HFFc6 (cell line): ENCODE results near the gene VAMP2. TPM values are rescaled to one million over a fixed set of nuclear protein-coding genes. Genes with fewer than 3 reads are reported as not detected.
A peak's percentile ranks its signal among the peaks of the same experiment; 100 is the strongest.

Experiments used
- DNase-seq: peaks from one replicate; pipeline ENCODE4 v3.0.0-alpha.2; 2018
- H3K27ac Mint-ChIP-seq: 2 replicates; pipeline ENCODE4 v1.8.0; 2020; ENCODE audit warnings: mild to moderate bottlenecking, mixed read lengths
- H3K27me3 Mint-ChIP-seq: 2 replicates; pipeline ENCODE4 v1.8.0; 2021; ENCODE audit warnings: mild to moderate bottlenecking, moderate library complexity, mixed read lengths; ENCODE audit not compliant: insufficient read depth
- H3K36me3 Mint-ChIP-seq: 2 replicates; pipeline ENCODE4 v1.8.0; 2021; ENCODE audit warnings: low read depth, mixed read lengths
- H3K4me1 Mint-ChIP-seq: 2 replicates; pipeline ENCODE4 v1.8.0; 2020; ENCODE audit warnings: low read depth, mixed read lengths
- H3K4me3 Mint-ChIP-seq: 2 replicates; pipeline ENCODE4 v1.8.0; 2020; ENCODE audit warnings: mild to moderate bottlenecking, moderate library complexity, mixed read lengths
- H3K9me3 Mint-ChIP-seq: 2 replicates; pipeline ENCODE4 v1.8.0; 2020; ENCODE audit warnings: mild to moderate bottlenecking, mixed read lengths
- CTCF ChIP-seq: fragments of 200-600 bp; sonication (generic); IDR thresholded peaks from 2 replicates; pipeline ENCODE4 v1.5.0; 2021; ENCODE audit warnings: antibody characterized with exemption, mild to moderate bottlenecking
- total RNA-seq, 6 experiments: library from RNA; stranded (reverse); fragmentation: NEBNext Ultra II Directional; extraction: Animal tissue kit (Norgen Biotek cat#: 25700); gene quantifications; 2 replicates in 1 of 6; 3 replicates in 5 of 6; pipeline ENCODE4 v1.2.3, GENCODE V29; 2021

The VAMP2 gene
- total RNA-seq, 6 experiments from 2014 or later = 37.0 to 47.6 (median 44.5) TPM

- Mint-ChIP-seq H3K36me3 (no peaks in the 10 kb centered on the region), H3K27ac (peak overlapping the region; percentile 91), H3K27me3 (peaks cover 25% of the 10 kb centered on the region), H3K9me3 (peaks cover 7% of the 10 kb centered on the region; the same call in 1 of the 2 replicates), H3K4me3 (peak overlapping the region; percentile 88), H3K4me1 (peaks cover 58% of the 10 kb centered on the region)
- DNase-seq = peak; percentile 94
- no peak for TF ChIP-seq CTCF
Observed at GRCh38 chr17:8119581-8120519, 42.9 kb downstream of the VAMP2 start.

GRCh38 chr17:8118769-8119580, 43.8 kb downstream of the VAMP2 start:
- no peaks in the 10 kb centered on the region for H3K36me3 Mint-ChIP-seq
- TF ChIP-seq CTCF = peak; percentile 86
- DNase-seq = peak; percentile 79
- H3K9me3 Mint-ChIP-seq = peaks cover 7% of the 10 kb centered on the region; the same call in 1 of the 2 replicates
- peak overlapping the region; percentile 91 for H3K27ac Mint-ChIP-seq
- peaks cover 49% of the 10 kb centered on the region for H3K4me1 Mint-ChIP-seq
- H3K27me3 Mint-ChIP-seq = peaks cover 28% of the 10 kb centered on the region
- peak overlapping the region; percentile 88 for H3K4me3 Mint-ChIP-seq

GRCh38 chr17:8117980-8118768, 44.6 kb downstream of the VAMP2 start, which contains the start of gene ALOXE3:
Gene ALOXE3, minus strand, starts transcription at chr17:8118514. Its CDS starts 524 bp downstream, at chr17:8117990.
- Mint-ChIP-seq H3K9me3 (peaks cover 7% of the 10 kb centered on the region; the same call in 1 of the 2 replicates), H3K4me3 (peak within 1 kb of the TSS; percentile 88), H3K36me3 (no peaks in the 10 kb centered on the region), H3K27me3 (peaks cover 31% of the 10 kb centered on the region), H3K4me1 (peaks cover 41% of the 10 kb centered on the region), H3K27ac (peak within 1 kb of the TSS; percentile 91)
- peak; percentile 77 for DNase-seq
- no peak for TF ChIP-seq CTCF

- peaks cover 34% of the 10 kb centered on the region for H3K4me1 Mint-ChIP-seq
- no peak for DNase-seq
- H3K27me3 Mint-ChIP-seq = peaks cover 37% of the 10 kb centered on the region
- H3K4me3 Mint-ChIP-seq = peak overlapping the region; percentile 88
- no peak for TF ChIP-seq CTCF
- no peaks in the 10 kb centered on the region for H3K36me3 Mint-ChIP-seq
- H3K9me3 Mint-ChIP-seq = peaks cover 7% of the 10 kb centered on the region; the same call in 1 of the 2 replicates
- H3K27ac Mint-ChIP-seq = peak overlapping the region; percentile 91
Observed at GRCh38 chr17:8117367-8117979, 45.3 kb downstream of the VAMP2 start.
